Endothelial cell of umbilical vein (primary cell): ENCODE data around the gene PPM1H. TPM values are rescaled to one million over a fixed set of nuclear protein-coding genes. Genes with fewer than 3 reads are reported as not detected.
"Not testable (repeated sequence)": the region's sequence is repeated elsewhere in the genome, so short reads cannot be mapped to it uniquely, and the experiment has no call there.

Source experiments
- BruUV-seq: library from RNA; stranded (reverse); fragments of 400-500 nt; replicated peaks from 2 replicates; lab custom pipeline; 2021; lab: Mats Ljungman, UMichigan
- CTCF ChIA-PET: fragments of 300-600, 350-600 bp; sonication (Branson Sonifier 250); formaldehyde crosslinking; loops from one replicate; lab custom pipeline; 2021; ENCODE audit warnings: antibody characterized with exemption, inconsistent platforms; lab: Charles Lee
- POLR2A ChIA-PET: fragments of 300-600, 350-600 bp; sonication (Branson Sonifier 250); formaldehyde crosslinking; loops from one replicate; lab custom pipeline; 2021; ENCODE audit warnings: antibody characterized with exemption, inconsistent platforms; lab: Charles Lee
- DNase-seq: peaks from one replicate; pipeline ENCODE4 v3.0.0-alpha.2; 2011; ENCODE audit warnings: low read depth, low spot score
- FAIRE-seq: peaks from 2 replicates; lab custom pipeline; 2011; peaks lifted over from hg19 to GRCh38; lab: Jason Lieb, UNC
- H2AFZ ChIP-seq: 2 replicates; pipeline ENCODE4 v1.6.0; 2012; ENCODE audit warnings: low read depth, low read length, control low read depth, inconsistent platforms
- H3K27ac ChIP-seq: 2 replicates; pipeline ENCODE4 v1.5.1; 2011; ENCODE audit warnings: low read depth, mild to moderate bottlenecking, control low read depth, low read length, moderate library complexity; ENCODE audit not compliant: insufficient read depth
- H3K27me3 ChIP-seq, 2 experiments: 2 replicates each; pipeline versions ENCODE4 v1.6.0 to v1.6.1; 2011; ENCODE audit warnings: low read length in 2 of 2, mixed read lengths in 1 of 2; ENCODE audit not compliant: control insufficient read depth in 2 of 2, insufficient read depth in 2 of 2
- H3K36me3 ChIP-seq, 2 experiments: 2 replicates in 1 of 2; 3 replicates in 1 of 2; pipeline ENCODE4 v1.5.1; 2011; ENCODE audit warnings: low read length in 2 of 2, mild to moderate bottlenecking in 1 of 2, moderate library complexity in 1 of 2; ENCODE audit not compliant: control insufficient read depth in 2 of 2, insufficient read depth in 2 of 2; ENCODE audit errors: extremely low read depth in 1 of 2
- H3K4me1 ChIP-seq: 3 replicates; pipeline ENCODE4 v1.5.1; 2011; ENCODE audit warnings: mild to moderate bottlenecking, low read length; ENCODE audit not compliant: control insufficient read depth, insufficient read depth; ENCODE audit errors: extremely low read depth
- H3K4me2 ChIP-seq: 2 replicates; pipeline ENCODE4 v1.6.1; 2011; ENCODE audit warnings: low read length, control low read depth, mixed read lengths; ENCODE audit not compliant: insufficient read depth
- H3K4me3 ChIP-seq, 3 experiments: fragments of 200-600 bp in 1 of 3; sonication (generic), shearing (Covaris generic) in 1 of 3; replicated peaks in 1 of 3; 2 replicates each; pipeline ENCODE4 v1.5.1; 2011 to 2016; ENCODE audit warnings: control low read depth in 3 of 3, low read length in 3 of 3, mild to moderate bottlenecking in 2 of 3, inconsistent platforms in 1 of 3, low read depth in 1 of 3, moderate library complexity in 1 of 3; ENCODE audit not compliant: insufficient read depth in 1 of 3
- H3K79me2 ChIP-seq: 2 replicates; pipeline ENCODE4 v1.6.0; 2012; ENCODE audit warnings: low read length, inconsistent platforms; ENCODE audit not compliant: control insufficient read depth, insufficient read depth
- H3K9ac ChIP-seq: replicated peaks from 2 replicates; pipeline ENCODE3; 2011; ENCODE audit warnings: low read length, control low read depth; ENCODE audit not compliant: insufficient read depth; ENCODE audit errors: extremely low read depth
- H3K9me1 ChIP-seq: replicated peaks from 3 replicates; pipeline ENCODE4 v1.6.0; 2011; ENCODE audit warnings: mild to moderate bottlenecking, low read length; ENCODE audit not compliant: control insufficient read depth, insufficient read depth; ENCODE audit errors: extremely low read depth
- H3K9me3 ChIP-seq: replicated peaks from 2 replicates; pipeline ENCODE4 v1.5.1; 2012; ENCODE audit warnings: low read length, inconsistent platforms; ENCODE audit not compliant: control insufficient read depth, insufficient read depth
- H4K20me1 ChIP-seq: replicated peaks from 2 replicates; pipeline ENCODE3; 2011; ENCODE audit warnings: mild to moderate bottlenecking, low read length; ENCODE audit not compliant: control insufficient read depth, insufficient read depth; ENCODE audit errors: extremely low read depth
- FOS ChIP-seq: IDR thresholded peaks from 2 replicates; pipeline ENCODE4 v1.6.1; 2011; ENCODE audit warnings: mild to moderate bottlenecking, low read length, moderate library complexity, borderline replicate concordance; ENCODE audit not compliant: insufficient read depth
- POLR2AphosphoS5 ChIP-seq: IDR thresholded peaks from 2 replicates; pipeline ENCODE4 v1.6.1; 2012; ENCODE audit warnings: low read depth, mild to moderate bottlenecking, control low read depth, low read length, moderate library complexity; ENCODE audit not compliant: insufficient read depth
- dilution Hi-C: fragments of 300-500 bp; cut with MboI; formaldehyde crosslinking; loops from one replicate; pipeline ENCODE4 v1.15.0; 2019; ENCODE audit warnings: low sequenced_read_pairs; ENCODE audit not compliant: extremely low pct_ligation_motif_present
- intact Hi-C: fragments of 100-400 bp; cut with micrococcal nuclease; formaldehyde crosslinking; loops from one replicate; pipeline ENCODE4 v1.10.0; 2022
- polyA plus RNA-seq, 4 experiments: library from polyadenylated mRNA; depleted of rRNA in 3 of 4; stranded (reverse) in 3 of 4; unstranded in 1 of 4; fragments of >200 nt; gene quantifications; 2 replicates each; pipeline versions ENCODE4 v1.2.1 to v1.2.3, GENCODE V29; 2011 to 2012; ENCODE audit warnings: missing spikeins in 1 of 4
- total RNA-seq: library from RNA; stranded (reverse); gene quantifications from 2 replicates; pipeline ENCODE4 v1.2.3, GENCODE V29; 2021
- TF ChIP-seq, protein P1 (sequence below): IDR thresholded peaks from 2 replicates; pipeline ENCODE4 v1.6.1; 2011; ENCODE audit not compliant: insufficient read depth, insufficient read length

Gene PPM1H
- total and polyA plus RNA-seq, 2 donors (not counting 3 experiments of a cell fraction or from before 2014, with no cell fraction given): 1.0 to 7.2 TPM

DNA sequence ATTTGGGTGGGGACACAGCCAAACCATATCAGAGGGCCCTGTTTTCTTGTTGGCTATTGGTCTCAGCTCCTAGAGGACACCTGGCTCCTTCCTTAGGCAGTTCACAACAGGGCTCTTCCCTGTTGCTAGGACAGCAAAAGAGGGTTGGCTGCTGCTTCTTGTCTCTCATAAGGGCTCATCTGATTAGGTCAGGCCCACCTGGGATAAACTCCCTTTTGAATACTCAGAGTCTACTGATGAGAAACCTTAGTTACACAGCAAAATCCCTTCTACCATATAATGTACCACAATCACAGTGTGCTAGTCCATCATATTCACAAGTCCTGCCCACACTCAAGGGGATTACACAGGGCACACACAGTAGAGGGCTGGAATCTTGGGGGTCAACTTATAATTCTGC is 49.7 kb downstream of the PPM1H start:
- Histone ChIP-seq H2AFZ (no peak overlapping the region), H3K36me3 (no peaks in the 10 kb centered on the region), H3K27me3 (peaks cover 4 to 5% of the 10 kb centered on the region in 2 experiments), H3K9me3 (no peaks in the 10 kb centered on the region), H3K9ac (no peak overlapping the region), H4K20me1 (no peaks in the 10 kb centered on the region), H3K4me1 (no peaks in the 10 kb centered on the region), H3K9me1 (no peaks in the 10 kb centered on the region), H3K79me2 (no peaks in the 10 kb centered on the region), H3K4me3 (no peak overlapping the region), H3K27ac (no peak overlapping the region), H3K4me2 (no peak overlapping the region)
- TF ChIP-seq FOS (no peak), POLR2AphosphoS5 (no peak)
- TF ChIP-seq, protein P1, sequence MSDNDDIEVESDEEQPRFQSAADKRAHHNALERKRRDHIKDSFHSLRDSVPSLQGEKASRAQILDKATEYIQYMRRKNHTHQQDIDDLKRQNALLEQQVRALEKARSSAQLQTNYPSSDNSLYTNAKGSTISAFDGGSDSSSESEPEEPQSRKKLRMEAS: no peak
- CTCF ChIA-PET: no interaction called here
- DNase-seq (no peak), FAIRE-seq (no peak)
- dilution Hi-C loops: no loop called here
- intact Hi-C loops: no loop called here
- BruUV-seq: no TSS peak
- POLR2A ChIA-PET: no interaction called here

DNA sequence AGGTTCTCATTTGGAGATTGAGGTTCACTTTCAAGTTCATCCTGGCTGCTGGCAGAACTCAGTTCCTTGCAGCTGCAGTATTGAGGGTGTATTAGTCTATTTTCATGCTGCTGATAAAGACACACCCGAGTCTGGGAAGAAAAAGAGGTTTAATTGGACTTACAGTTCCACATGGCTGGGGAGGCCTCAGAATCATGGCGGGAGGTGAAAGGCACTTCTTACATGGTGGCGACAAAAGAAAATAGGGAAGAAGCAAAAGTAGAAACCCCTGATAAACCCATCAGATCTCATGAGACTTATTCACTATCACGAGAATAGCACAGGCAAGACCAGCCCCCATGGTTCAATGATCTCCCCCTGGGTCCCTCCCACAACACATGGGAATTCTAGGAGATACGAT is 50.1 kb downstream of the PPM1H start:
- FAIRE-seq, H3K4me1 ChIP-seq: not testable (repeated sequence)

More for the DNA sequence above, 50.1 kb downstream of the PPM1H start:
- DNase-seq, H2AFZ ChIP-seq, H3K9me1 ChIP-seq, H3K4me3 ChIP-seq, CTCF ChIA-PET, H4K20me1 ChIP-seq, H3K36me3 ChIP-seq, H3K9me3 ChIP-seq, H3K4me2 ChIP-seq, H3K9ac ChIP-seq, H3K27me3 ChIP-seq, H3K79me2 ChIP-seq, BruUV-seq, intact Hi-C loops, H3K27ac ChIP-seq, dilution Hi-C loops, POLR2A ChIA-PET: not testable (repeated sequence)
